Posterior cingulate gyrus (tissue), 11 donors: Measurements from ENCODE around the gene FBP1.

Experiments
- DNase-seq, 10 donors: peaks; one replicate each; pipeline versions ENCODE4 v3.0.0 to v3.0.0-alpha.2; 2020 to 2021; ENCODE audit warnings: mixed read lengths in 3 of 10
- intact Hi-C: fragments of 100-400 bp; cut with DNase I; formaldehyde crosslinking; loops from one replicate; pipeline ENCODE4 v1.15.1; 2023

FBP1 gene

GRCh38 chr9:94639061-94639998 lies at the start of gene FBP1:
FBP1 (minus strand) TSS chr9:94639518; CDS start chr9:94639310, 208 bp downstream.
- intact Hi-C loops = no loop called here
- peak in 3 of 10 donors; percentile 17 to 89 (median 82) for DNase-seq

- intact Hi-C loops = loop anchor here (10.0 kb wide), 2 partner anchors 97 to 277 kb away; no protein-coding TSS in a partner anchor
Observed at GRCh38 chr9:94687451-94687850, 48.1 kb upstream of the FBP1 start.

DNA sequence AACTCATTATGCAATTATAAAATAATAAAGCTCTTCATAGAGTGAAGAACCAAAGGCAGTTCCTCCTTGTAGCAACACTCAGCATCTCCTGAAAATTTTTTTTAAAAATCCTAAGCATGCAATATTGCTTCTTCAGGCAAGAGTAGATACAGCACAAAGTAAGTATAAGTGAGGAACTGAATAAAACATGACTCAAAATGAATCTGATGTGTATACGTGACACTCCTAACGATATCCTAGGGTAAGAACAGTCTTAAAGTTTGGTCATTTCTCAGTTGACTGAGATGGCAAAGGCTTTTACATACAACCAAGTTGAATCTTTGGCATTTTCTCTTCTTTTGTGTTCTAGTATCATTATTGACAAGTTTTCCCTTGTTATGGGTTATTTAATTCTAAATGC lies 46.0 kb upstream of the FBP1 start:
- DNase-seq = no peak
- intact Hi-C loops = loop anchor here (10.0 kb wide), 2 partner anchors 99 to 279 kb away; no protein-coding TSS in a partner anchor

More at GRCh38 chr9:94687451-94687850, 48.1 kb upstream of the FBP1 start:
- DNase-seq = no peak

DNA sequence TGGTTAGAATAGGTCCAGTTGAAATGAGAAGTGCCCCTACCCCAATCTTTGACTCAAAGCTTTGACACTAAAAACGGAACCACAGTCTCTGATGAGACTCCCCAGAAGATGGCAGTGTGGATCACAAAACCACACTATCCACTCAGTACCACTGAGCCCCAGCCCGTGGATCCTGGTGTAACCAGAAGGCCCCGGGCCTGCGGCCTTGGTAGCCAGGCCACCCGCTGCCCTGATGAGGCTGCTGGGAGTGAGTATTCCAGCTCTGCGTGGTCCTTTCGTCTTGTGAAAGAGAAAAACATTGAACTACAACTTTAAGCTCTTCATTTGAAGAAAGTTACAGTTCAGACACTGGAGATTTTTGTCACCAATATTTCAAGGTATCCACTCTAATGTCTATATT lies 42.2 kb upstream of the FBP1 start:
- intact Hi-C loops = loop anchor here (2.0 to 10.0 kb wide), 3 partner anchors 103 to 449 kb away; no protein-coding TSS in a partner anchor
- DNase-seq = peak; percentile 36 to 96 (median 80)

- intact Hi-C loops = loop anchor here (2.0 to 10.0 kb wide), 3 partner anchors 104 to 450 kb away; no protein-coding TSS in a partner anchor
Observed at GRCh38 chr9:94680621-94681020, 41.3 kb upstream of the FBP1 start.

GRCh38 chr9:94680020-94680419 lies 40.7 kb upstream of the FBP1 start:
- intact Hi-C loops = loop anchor here (2.0 to 10.0 kb wide), 3 partner anchors 105 to 451 kb away; no protein-coding TSS in a partner anchor
- no peak for DNase-seq

More at GRCh38 chr9:94680621-94681020, 41.3 kb upstream of the FBP1 start:
- DNase-seq = no peak

DNA sequence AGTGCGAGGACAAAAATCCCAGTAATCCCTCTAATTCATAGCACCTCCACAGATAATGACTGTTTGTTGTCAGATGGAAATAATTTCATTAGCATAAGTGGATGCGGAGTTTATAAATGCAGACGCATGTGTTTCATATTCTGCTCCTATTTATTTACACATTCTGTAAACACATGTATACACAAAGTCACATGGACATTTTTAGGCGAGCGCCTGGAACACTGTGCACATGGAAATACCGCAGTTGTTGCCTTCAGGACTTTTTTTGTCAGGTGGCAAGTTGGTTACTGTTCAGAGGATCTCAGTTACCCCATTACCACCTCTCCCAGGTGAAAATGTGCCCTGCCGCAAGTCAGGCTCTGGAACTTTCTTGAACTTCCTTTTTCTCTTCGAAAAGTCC lies 40.3 kb upstream of the FBP1 start:
- intact Hi-C loops = no loop called here
- no peak for DNase-seq

- DNase-seq = no peak
- intact Hi-C loops = no loop called here
Observed at GRCh38 chr9:94677929-94678328, 38.6 kb upstream of the FBP1 start.

DNA sequence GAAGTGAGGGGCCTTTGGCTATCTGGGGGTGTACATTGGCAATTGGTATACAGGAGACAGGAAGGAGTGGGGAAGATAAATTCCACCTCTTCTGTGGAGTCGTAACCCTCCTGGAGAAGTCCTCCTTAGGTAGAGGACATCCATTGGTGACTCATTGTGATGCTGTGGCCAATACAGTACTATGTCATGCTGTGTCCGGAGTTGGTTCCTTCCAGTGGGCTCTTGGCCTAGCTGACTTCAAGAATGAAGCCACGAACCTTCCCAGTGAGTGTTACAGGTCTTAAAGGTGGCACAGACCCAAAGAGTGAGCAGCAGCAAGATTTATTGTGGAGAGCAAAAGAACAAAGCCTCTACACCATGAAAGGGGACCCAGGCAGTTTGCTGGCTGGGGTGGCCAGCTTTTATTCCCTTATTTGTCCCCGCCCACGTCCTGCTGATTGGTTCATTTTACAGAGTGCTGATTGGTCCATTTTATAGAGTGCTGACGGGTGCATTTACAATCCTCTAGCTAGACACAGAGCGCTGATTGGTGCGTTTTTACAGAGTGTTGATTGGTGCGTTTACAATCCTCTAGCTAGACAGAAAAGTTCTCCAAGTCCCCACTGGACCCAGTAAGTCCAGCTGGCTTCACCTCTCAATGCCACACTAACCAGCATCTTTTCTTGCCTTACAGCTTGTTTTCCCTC lies 37.3 kb upstream of the FBP1 start:
- intact Hi-C loops = no loop called here
- DNase-seq = no peak

DNA sequence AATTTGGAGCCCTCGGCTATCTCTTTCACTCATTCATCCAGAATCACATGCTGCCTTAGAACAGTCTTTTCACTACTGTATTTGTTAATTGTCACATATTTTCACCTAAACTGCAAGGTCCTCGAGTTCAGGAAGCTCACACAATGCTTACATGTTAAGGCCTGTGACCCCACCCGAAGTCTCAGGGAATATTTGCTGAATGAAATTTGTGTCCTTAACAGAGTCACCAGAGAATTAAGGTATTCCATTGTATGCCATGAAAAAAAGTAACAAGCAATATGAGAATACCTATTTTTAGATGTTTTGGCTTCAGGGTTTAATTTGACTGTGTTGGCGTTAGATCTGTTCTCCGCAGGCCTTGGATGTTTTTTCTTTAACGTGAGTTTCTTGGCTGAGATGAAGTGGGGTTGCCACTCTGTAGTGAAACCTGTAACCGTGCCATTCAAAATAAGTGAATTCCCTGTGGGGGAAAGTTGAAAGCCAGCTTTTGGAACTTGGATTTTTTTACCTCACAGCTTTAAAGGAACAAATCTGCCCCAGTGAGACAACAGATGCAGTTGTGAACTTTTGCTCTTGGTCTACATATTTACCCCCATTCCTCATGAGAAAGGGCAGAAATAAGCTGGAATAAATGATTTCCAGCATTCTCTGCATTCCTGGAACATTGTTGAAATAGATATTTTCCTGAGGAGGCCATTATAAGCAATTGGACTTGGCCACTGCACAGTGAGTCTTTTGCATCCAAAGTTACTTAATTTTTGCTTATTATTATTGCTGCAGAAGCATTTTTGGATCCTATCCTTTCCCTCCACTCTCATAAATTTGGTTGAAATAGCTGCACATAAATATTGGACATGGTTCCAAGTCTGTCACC lies 35.9 kb upstream of the FBP1 start:
- intact Hi-C loops = no loop called here
- no peak for DNase-seq

- DNase-seq = no peak
- intact Hi-C loops = no loop called here
Observed at GRCh38 chr9:94672811-94673487, 33.6 kb upstream of the FBP1 start.

DNA sequence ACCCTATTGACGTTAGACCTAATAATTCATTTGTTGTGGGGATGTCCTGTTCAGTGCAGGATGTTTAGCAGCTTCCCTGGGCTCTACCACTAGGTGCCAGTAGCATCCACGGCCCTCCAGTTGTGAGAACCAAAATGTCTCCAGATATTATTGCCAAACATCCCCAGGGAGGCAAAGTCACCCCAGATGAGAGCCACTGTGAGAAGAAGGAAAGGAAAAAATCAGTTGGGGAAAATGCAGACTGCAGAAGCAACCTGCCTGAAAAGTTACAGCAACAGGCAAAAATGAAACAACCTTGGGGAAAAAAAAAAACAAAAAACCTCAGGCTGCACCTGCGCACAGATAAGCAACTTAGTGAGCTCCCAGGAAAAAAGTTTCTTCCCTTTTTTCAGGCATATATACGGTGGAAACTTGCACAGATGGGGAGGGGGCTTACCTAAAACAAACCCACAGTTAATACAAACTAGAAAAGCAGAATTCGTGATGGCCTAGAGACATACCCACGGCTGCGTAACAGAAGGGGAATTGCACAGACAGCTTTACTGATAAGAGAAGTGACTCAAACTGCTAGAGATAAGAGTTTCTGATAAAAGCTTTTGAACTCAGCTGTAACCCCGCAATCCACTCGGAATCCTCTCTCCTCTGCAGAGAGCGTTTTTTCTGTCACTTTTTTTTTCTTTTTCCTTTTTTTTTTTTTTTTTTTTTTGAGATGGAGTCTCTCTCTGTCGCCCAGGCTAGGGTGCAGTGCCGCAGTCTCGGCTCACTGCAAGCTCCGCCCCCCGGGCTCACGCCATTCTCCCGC lies 29.8 kb upstream of the FBP1 start:
- DNase-seq = peak in 8 of 10 donors; percentile 17 to 92 (median 55)
- intact Hi-C loops = loop anchor here (1.0 to 10.0 kb wide), 2 partner anchors 462 to 596 kb away; no protein-coding TSS in a partner anchor

DNA sequence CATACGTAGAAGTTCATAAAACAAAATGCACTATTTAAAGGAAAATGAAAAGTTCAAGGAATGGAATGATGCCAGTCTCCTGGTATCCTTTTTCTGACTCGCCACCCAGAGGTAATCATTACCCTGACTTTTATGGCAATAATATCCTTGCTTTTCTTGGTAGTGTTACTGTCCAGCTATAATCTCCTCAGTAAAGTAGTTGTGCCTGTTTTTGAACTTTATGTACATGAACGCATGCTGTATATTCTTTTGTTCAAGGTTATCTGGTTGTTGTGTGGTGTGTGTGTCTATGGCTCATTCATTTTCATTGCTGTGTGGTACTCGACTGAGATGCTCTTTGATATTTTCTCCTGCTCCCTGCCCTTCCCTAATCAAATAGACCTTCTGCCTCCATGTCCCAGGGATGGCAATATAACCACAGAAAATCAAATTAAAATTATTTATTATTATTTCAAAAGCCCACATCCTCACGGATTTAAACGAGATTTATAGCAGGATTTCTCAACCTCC lies 29.2 kb upstream of the FBP1 start:
- no peak for DNase-seq
- intact Hi-C loops = loop anchor here (10.0 kb wide), 1 partner anchor 596 kb away; no protein-coding TSS in a partner anchor

GRCh38 chr9:94666364-94667099 lies 27.2 kb upstream of the FBP1 start:
- no peak for DNase-seq
- intact Hi-C loops = loop anchor here (10.0 kb wide), 1 partner anchor 598 kb away; no protein-coding TSS in a partner anchor

- intact Hi-C loops = loop anchor here (10.0 kb wide), 1 partner anchor 599 kb away; no protein-coding TSS in a partner anchor
- DNase-seq = no peak
Observed at GRCh38 chr9:94665613-94666012, 26.3 kb upstream of the FBP1 start.

DNA sequence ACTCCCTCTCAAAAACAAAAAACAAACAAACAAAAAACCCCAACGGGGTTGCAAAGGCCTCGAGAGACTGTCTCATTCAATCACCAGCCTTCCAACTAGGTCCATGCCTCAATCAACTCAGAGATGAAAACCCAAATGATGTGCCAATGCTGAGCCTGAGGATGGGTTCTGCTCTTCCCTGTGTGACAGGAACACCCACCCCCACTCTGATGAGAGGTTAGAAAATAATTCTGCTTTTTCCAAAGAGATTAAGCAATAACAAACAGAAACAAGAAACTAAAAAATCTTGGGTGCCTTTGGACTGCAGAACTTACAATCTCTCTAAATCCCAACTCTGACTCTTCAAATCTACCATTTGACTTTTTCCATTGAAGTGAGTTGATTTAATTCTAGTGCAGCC lies 25.5 kb upstream of the FBP1 start:
- intact Hi-C loops = loop anchor here (10.0 kb wide), 1 partner anchor 600 kb away; no protein-coding TSS in a partner anchor
- DNase-seq = no peak

DNA sequence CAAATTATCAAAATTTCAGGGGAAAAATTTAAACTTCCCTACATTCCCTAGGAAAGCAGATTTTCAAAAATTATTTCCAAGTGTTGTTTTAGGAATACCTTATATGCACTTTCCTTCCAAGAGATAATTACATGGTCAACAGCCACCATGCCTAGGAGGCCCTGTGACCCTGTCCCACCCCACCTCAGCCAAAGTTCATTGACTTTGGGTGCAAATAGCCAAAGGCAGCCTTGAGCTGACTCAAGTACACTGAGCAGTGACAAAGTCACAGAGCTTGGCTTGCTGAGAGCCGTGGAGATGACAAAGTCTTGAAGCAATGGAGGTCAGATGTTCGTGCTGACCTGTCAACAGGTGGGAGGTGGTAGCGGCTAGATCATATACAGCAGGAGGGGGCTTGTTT lies 24.3 kb upstream of the FBP1 start:
- intact Hi-C loops = loop anchor here (10.0 kb wide), 1 partner anchor 601 kb away; no protein-coding TSS in a partner anchor

More for the DNA sequence above, 24.3 kb upstream of the FBP1 start:
- no peak for DNase-seq
